Activated CD4-positive, alpha-beta T cell treated with anti-CD3 and anti-CD28 coated beads, Interleukin-2, Interleukin-6, amounts not matched to agents 100 ng/mL and 50 ng/mL, durations not matched to agents 16 hours and 8 hours (primary cell): ENCODE measurements around the gene DMBX1.

Experiments
- DNase-seq: peaks from one replicate; pipeline ENCODE4 v3.0.0-alpha.2; 2020

The DMBX1 gene

GRCh38 chr1:46461017-46461808 is 28.4 kb upstream of the DMBX1 start:
- DNase-seq = no peak

- no peak for DNase-seq
Observed at GRCh38 chr1:46461809-46462448, 27.7 kb upstream of the DMBX1 start.

GRCh38 chr1:46464013-46464548 is 25.6 kb upstream of the DMBX1 start:
- no peak for DNase-seq

- DNase-seq = no peak
Observed at GRCh38 chr1:46464915-46465314, 24.7 kb upstream of the DMBX1 start.

- no peak for DNase-seq
Observed at GRCh38 chr1:46465981-46466476, 23.6 kb upstream of the DMBX1 start.

- DNase-seq = no peak
Observed at GRCh38 chr1:46466477-46467182, 23.0 kb upstream of the DMBX1 start.

- DNase-seq = no peak
Observed at GRCh38 chr1:46467183-46467504, 22.5 kb upstream of the DMBX1 start.

- DNase-seq = no peak
Observed at GRCh38 chr1:46469881-46470280, 19.8 kb upstream of the DMBX1 start.

- DNase-seq = no peak
Observed at GRCh38 chr1:46471848-46472492, 17.7 kb upstream of the DMBX1 start.

- DNase-seq = no peak
Observed at GRCh38 chr1:46472498-46473181, 17.0 kb upstream of the DMBX1 start.

- DNase-seq = no peak
Observed at GRCh38 chr1:46473991-46474390, 15.6 kb upstream of the DMBX1 start.

GRCh38 chr1:46474570-46474969 is 15.1 kb upstream of the DMBX1 start:
- DNase-seq = no peak

- DNase-seq = no peak
Observed at GRCh38 chr1:46476673-46477072, 13.0 kb upstream of the DMBX1 start.

- DNase-seq = peak; percentile 85
Observed at GRCh38 chr1:46477153-46477929, 12.3 kb upstream of the DMBX1 start.

GRCh38 chr1:46478721-46479485 is 10.7 kb upstream of the DMBX1 start:
- DNase-seq = no peak

- no peak for DNase-seq
Observed at GRCh38 chr1:46479744-46480350, 9.8 kb upstream of the DMBX1 start.

- DNase-seq = no peak
Observed at GRCh38 chr1:46480959-46481646, 8.5 kb upstream of the DMBX1 start.

- no peak for DNase-seq
Observed at GRCh38 chr1:46481961-46482360, 7.7 kb upstream of the DMBX1 start.

- no peak for DNase-seq
Observed at GRCh38 chr1:46483589-46483988, 6.0 kb upstream of the DMBX1 start.
